ENCODE results near the gene FAF2.

- no peak for TF ChIP-seq CTCF (IDR thresholded peaks at IDR 0.05; ENCODE audit: insufficient read depth, low read length)
- TF ChIP-seq POLR2AphosphoS5 (IDR thresholded peaks at IDR 0.05; ENCODE audit: low read depth), result no peak
- no peak for TF ChIP-seq REST (IDR thresholded peaks at IDR 0.05; ENCODE audit: insufficient replicate concordance, low read depth)
Observed at GRCh38 chr5:176497852-176498251, 49.7 kb downstream of the FAF2 start.

All from HL-60 (cell line).